ENCODE results near the gene EIF4A2. TPM values are rescaled to one million over a fixed set of nuclear protein-coding genes. Genes with fewer than 3 reads are reported as not detected.

The EIF4A2 gene
- total RNA-seq, 1 experiment from 2014 or later = 398 TPM

GRCh38 chr3:186800285-186800684 is 16.9 kb downstream of the EIF4A2 start:
- Histone ChIP-seq H2AFZ (ENCODE audit: low read depth, low read length, poor library complexity, severe bottlenecking) (no peak overlapping the region), H4K20me1 (ENCODE audit: insufficient read depth) (peaks cover 4% of the 10 kb centered on the region; the same call in 1 of the 2 replicates), H3K4me2 (ENCODE audit: low read length) (no peak overlapping the region), H3K9me2 (ENCODE audit: insufficient read depth) (no peaks in the 10 kb centered on the region), H3K79me2 (ENCODE audit: insufficient read depth, low read length) (peaks cover 73% of the 10 kb centered on the region), H3K27ac (ENCODE audit: low read depth, low read length) (no peak overlapping the region), H3K4me3 (replicated peaks in 1 of 2; ENCODE audit: low read depth in 1 of 2, low read length in 2 of 2) (no peak overlapping the region), H3K4me1 (ENCODE audit: control insufficient read depth in 1 of 2, insufficient read depth in 2 of 2, low read length in 2 of 2) (peaks cover 5 to 7% of the 10 kb centered on the region in 2 experiments; a peak in 3 of 4 replicates), H3K9me3 (ENCODE audit: control insufficient read depth in 1 of 2, insufficient read depth in 1 of 2, low read depth in 1 of 2, low read length in 2 of 2) (no peaks in the 10 kb centered on the region), H3K9ac (ENCODE audit: low read length) (no peak overlapping the region), H3K27me3 (ENCODE audit: insufficient read depth, low read length) (no peaks in the 10 kb centered on the region), H3K36me3 (ENCODE audit: control insufficient read depth in 1 of 2, insufficient read depth in 2 of 2, low read length in 2 of 2) (peaks cover 44 to 69% of the 10 kb centered on the region in 2 experiments)
- no peak for ATAC-seq
- DNase-seq (ENCODE audit: low read depth, low spot score) = no peak
- ChIA-PET POLR2A (no interaction called here), CTCF (no interaction called here), RAD21 (ENCODE audit: low non-redundant PET in 1 of 2, low total read pairs in 2 of 2, uncharacterized antibody in 2 of 2, unreplicated experiment in 2 of 2) (no interaction called here)
- no TSS peak for BruUV-seq (replicated peaks)
- TF ChIP-seq FOSL1 (IDR thresholded peaks at IDR 0.05; ENCODE audit: low read depth) (no peak), CBX3 (IDR thresholded peaks at IDR 0.05; ENCODE audit: low read depth) (no peak)
- intact Hi-C loops (cut with micrococcal nuclease) = no loop called here

- intact Hi-C loops (cut with micrococcal nuclease) = no loop called here
- Histone ChIP-seq H3K79me2 (ENCODE audit: insufficient read depth, low read length) (peaks cover 72% of the 10 kb centered on the region), H3K9me3 (ENCODE audit: control insufficient read depth in 1 of 2, insufficient read depth in 1 of 2, low read depth in 1 of 2, low read length in 2 of 2) (no peaks in the 10 kb centered on the region), H3K36me3 (ENCODE audit: control insufficient read depth in 1 of 2, insufficient read depth in 2 of 2, low read length in 2 of 2) (peaks cover 32 to 58% of the 10 kb centered on the region in 2 experiments), H4K20me1 (ENCODE audit: insufficient read depth) (peaks cover 4% of the 10 kb centered on the region; the same call in 1 of the 2 replicates), H2AFZ (ENCODE audit: low read depth, low read length, poor library complexity, severe bottlenecking) (no peak overlapping the region), H3K27ac (ENCODE audit: low read depth, low read length) (no peak overlapping the region), H3K4me2 (ENCODE audit: low read length) (no peak overlapping the region), H3K9me2 (ENCODE audit: insufficient read depth) (no peaks in the 10 kb centered on the region), H3K4me3 (replicated peaks in 1 of 2; ENCODE audit: low read depth in 1 of 2, low read length in 2 of 2) (no peak overlapping the region), H3K9ac (ENCODE audit: low read length) (no peak overlapping the region), H3K4me1 (ENCODE audit: control insufficient read depth in 1 of 2, insufficient read depth in 2 of 2, low read length in 2 of 2) (peaks cover 11 to 21% of the 10 kb centered on the region in 2 experiments; a peak in 3 of 4 replicates), H3K27me3 (ENCODE audit: insufficient read depth, low read length) (no peaks in the 10 kb centered on the region)
- ATAC-seq = no peak
- no peak for TF ChIP-seq CTCF (IDR thresholded peaks at IDR 0.05 in 2 of 3, conservative IDR thresholded peaks at IDR 0.05 in 1 of 3; ENCODE audit: borderline replicate concordance in 1 of 3, insufficient read depth in 1 of 3, low read depth in 2 of 3, low read length in 2 of 3)
- TF ChIP-seq POLR2AphosphoS5 (IDR thresholded peaks at IDR 0.05; ENCODE audit: low read depth, low read length) = no peak
- TF ChIP-seq FOSL1 (IDR thresholded peaks at IDR 0.05; ENCODE audit: low read depth) = no peak
- no peak for TF ChIP-seq SP1 (IDR thresholded peaks at IDR 0.05; ENCODE audit: low read depth)
- no peak for TF ChIP-seq ZBTB33 (IDR thresholded peaks at IDR 0.05; ENCODE audit: extremely low read depth, insufficient replicate concordance, low read length)
- no peak for TF ChIP-seq ZNF274 (IDR thresholded peaks at IDR 0.05; ENCODE audit: low read depth, low read length)
- TF ChIP-seq EZH2phosphoT487 (IDR thresholded peaks at IDR 0.05; ENCODE audit: borderline replicate concordance) = no peak
- no peak for TF ChIP-seq ELF1 (IDR thresholded peaks at IDR 0.05; ENCODE audit: borderline replicate concordance, low read depth)
- no peak for TF ChIP-seq YY1 (IDR thresholded peaks at IDR 0.05; ENCODE audit: extremely low read depth, insufficient replicate concordance, low read depth, low read length)
- TF ChIP-seq SIN3A (IDR thresholded peaks at IDR 0.05; ENCODE audit: low read depth) = no peak
- TF ChIP-seq EZH2 (IDR thresholded peaks at IDR 0.05) = no peak
- no peak for TF ChIP-seq MAX (IDR thresholded peaks at IDR 0.05)
- TF ChIP-seq RAD21 (IDR thresholded peaks at IDR 0.05; ENCODE audit: low read depth) = no peak
- TF ChIP-seq SRF (IDR thresholded peaks at IDR 0.05; ENCODE audit: low read depth) = no peak
- no peak for TF ChIP-seq TCF7L2 (IDR thresholded peaks at IDR 0.05; ENCODE audit: borderline replicate concordance, extremely low read depth, insufficient read depth, insufficient read length)
- TF ChIP-seq CEBPB (IDR thresholded peaks at IDR 0.05; ENCODE audit: low read depth) = no peak
- no peak for TF ChIP-seq EGR1 (IDR thresholded peaks at IDR 0.05; ENCODE audit: low read depth)
- ChIA-PET RAD21 (ENCODE audit: low non-redundant PET in 1 of 2, low total read pairs in 2 of 2, uncharacterized antibody in 2 of 2, unreplicated experiment in 2 of 2) (no interaction called here), CTCF (no interaction called here), POLR2A (no interaction called here)
- no peak for DNase-seq (ENCODE audit: low read depth, low spot score)
- no TSS peak for BruUV-seq (replicated peaks)
Measured at GRCh38 chr3:186802701-186803100, 19.3 kb downstream of the EIF4A2 start.
